ENCODE results near the gene NBEA.
"Not testable (repeated sequence)": the region's sequence is repeated elsewhere in the genome, so short reads cannot be mapped to it uniquely, and the experiment has no call there.

The NBEA gene

DNA sequence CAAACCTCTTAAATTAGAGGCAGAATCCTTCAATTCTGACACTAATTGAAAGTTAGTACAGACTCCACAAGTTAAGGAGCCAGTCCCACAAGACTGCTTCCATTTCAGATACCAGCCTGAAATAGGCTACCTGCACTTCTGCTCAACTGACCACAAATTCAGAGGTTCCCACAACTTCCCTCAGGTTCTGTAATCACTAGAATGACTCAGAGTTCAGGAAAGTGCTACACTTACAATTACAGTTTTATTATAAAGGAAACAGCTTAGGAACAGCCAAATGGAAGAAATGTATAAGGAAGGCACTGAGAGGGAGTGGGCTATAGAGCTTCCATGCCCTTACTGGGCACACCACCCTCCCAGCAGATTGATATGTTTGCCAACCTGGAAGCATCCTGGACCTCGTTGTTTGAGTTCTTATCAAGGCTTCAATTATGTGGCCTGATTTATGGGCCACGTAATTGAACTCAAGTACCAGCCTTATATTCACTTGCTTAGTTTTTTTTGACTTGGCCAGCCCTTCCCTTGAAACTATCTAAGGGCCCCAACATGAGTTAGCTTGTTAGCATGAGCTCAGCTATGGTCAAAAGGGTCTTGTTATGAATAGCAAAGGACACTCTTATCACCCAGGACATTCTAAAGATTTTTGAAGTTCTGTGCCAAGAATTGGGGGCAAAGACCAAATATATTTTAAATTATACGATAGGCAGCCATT is 25.9 kb downstream of the NBEA start:
- DNase-seq = no peak

DNA sequence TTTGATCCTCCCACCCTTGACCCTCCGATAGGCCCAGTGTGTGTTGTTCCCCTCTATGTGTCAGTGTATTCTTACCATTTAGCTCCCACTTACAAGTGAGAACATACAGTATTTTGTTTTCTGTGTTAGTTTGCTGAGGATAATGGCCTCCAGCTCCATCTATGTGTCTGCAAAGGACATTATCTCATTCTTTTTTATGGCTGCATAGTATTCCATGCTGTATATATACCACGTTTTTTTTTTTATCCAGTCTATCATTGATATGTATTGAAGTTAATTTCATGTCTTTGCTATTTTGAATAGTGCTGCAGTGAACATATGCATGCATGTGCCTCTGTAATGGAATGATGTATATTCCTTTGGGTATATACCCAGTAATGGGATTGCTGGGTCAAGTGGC is 27.5 kb downstream of the NBEA start:
- not testable (repeated sequence) for DNase-seq

- no peak for DNase-seq
Measured at GRCh38 chr13:34970961-34971360, 28.9 kb downstream of the NBEA start.

DNA sequence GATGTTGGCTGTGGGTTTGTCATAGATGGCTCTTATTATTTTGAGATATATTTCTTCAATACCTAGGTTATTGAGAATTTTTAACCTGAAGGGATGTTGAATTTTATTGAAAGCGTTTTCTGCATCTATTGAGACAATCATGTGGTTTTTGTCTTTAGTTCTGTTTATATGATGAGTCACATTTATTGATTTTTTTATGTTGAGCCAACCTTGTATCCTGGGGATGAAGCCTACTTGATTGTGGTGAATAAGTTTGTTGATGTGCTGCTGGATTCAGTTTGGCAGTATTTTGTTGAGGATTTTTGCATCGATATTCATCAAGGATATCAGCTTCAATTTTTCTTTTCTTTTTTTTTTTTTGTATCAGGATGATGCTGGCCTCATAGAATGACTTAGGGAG is 29.4 kb downstream of the NBEA start:
- DNase-seq = no peak

DNA sequence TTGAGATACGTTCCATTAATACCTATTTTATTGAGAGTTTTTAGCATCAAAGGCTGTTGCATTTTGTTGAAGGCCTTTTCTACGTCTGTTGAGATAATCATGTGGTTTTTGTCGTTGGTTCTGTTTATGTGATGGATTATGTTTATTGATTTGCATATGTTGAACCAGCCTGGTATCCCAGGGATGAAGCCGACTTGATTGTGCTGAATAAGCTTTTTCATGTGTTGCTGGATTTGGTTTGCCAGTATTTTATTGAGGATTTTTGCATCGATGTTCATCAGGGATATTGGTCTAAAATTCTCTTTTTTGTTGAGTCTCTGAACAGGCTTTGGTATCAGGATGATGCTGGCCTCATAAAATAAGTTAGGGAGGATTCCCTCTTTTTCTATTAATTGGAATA is 43.1 kb downstream of the NBEA start:
- not testable (repeated sequence) for DNase-seq

DNA sequence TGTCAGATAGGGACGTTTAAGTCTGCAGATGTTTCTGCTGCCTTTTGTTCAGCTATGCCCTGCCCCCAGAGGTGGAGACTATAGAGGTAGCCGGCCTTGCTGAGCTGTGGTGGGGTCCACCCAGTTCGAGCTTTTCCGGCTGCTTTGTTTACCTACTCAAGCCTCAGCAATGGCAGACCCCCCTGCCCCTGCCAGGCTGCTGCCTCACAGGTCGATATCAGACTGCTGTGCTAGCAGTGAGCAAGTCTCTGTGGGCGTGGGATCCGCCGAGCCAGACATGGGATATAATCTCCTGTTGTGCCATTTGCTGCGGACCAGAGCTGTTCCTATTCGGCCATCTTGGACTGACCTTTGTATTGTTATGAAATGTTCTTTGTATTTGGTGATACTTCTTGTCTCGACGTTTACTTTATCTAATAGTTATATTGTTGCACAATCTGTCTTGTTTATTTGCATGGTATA is 46.3 kb downstream of the NBEA start:
- DNase-seq = no peak

GRCh38 chr13:34990399-34991214 is 48.5 kb downstream of the NBEA start:
- no peak for DNase-seq

DNA sequence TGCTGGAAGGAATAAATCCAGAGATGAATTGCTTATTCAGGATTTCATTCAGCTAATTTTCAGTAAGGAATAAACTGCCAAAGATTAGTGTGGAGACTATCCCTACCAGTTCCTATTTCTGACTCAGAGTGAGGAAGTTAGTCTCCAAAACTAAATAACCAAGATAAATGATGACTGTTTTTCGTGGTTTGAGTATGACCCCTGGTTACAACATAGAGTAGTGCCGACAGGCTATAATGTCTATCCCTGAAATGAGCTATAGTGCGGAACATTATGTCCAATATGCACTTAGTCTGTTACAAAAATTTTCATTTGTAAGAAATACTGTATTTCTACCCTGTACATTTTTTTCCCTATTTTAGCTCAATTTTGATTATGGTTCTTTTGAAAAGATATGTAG is 51.4 kb downstream of the NBEA start:
- DNase-seq = no peak

DNA sequence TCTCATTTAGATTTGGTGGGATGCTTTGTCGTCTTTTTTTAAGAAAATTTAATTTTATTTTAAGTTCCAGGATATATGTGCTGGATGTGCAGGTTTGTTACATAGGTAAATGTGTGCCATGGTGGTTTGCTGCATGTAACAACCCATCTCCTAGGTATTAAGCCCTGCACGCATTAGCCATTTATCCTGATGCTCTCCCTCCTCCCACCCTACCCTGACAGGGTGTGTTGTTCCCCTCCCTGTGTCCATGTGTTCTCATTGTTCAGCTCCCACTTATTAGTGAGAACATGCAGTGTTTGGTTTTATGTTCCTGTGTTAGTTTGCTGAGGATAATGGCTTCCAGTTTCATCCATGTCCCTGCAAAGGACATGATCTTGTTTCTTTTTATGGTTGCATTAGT is 61.7 kb downstream of the NBEA start:
- DNase-seq = not testable (repeated sequence)

- DNase-seq = no peak
Measured at GRCh38 chr13:35005051-35005450, 63.0 kb downstream of the NBEA start.

DNA sequence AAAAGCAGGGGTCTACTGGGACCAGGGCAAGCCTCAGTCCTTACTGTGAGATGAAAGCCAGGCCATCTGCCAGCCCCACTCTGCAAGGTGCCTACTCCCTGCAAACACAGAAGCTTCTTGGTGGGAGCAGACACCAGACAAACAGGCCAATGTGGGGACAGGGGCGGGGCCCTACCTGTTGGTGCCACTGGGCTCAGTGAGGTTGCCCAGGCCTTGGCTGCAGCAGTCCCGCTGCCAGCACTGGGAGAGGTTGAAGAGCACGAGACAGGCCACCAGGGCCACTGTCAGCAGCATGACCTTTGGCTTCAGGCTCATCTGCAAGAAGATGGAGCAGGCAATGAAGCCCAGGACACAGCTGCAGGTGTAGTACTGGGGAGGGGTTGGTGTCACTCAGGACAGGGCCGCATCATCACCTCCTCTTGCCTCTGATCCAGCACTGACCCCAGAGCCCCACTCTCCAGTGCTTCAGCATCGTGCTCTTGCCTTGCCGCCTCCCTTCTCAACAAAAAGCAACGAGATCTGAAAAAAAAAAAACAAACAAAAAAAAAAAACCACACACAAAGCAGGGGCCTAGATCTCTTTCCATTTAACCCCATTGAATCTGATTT is 72.6 kb downstream of the NBEA start:
- DNase-seq = no peak

DNA sequence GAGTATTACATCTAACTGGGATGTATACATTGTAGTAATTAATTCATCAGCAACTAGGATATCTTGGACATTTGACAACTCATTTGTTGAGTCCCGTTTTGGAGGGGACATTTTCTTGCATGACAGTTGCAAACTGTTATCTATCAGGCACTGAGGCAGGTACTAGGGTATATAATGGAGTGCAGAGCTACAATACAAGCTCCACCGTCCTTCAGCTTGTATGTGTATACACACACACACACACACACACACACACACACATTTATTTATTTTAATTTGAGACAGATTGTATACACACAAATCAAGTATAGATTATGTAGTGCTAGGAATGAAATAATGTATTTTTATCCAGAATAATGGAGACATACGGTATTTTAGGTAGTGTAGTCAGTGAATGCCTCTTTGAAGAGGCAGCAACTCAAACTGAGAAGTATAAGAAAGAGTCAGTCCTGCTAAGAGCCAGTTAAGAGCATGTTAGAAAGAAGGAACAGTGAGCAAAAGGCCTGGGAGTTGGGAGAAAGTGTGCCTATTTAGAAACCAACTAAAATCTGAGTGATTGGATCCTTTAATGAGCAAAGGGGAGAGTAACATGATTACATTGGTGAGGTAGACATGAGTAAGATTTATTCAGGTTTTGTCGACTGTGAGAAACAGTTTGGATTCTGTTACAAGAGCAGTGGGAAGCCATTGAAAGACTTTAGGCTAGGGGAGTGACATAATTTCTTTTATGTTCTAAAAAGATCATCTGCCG is 74.5 kb downstream of the NBEA start:
- no peak for DNase-seq

GRCh38 chr13:35025314-35025713 is 83.2 kb downstream of the NBEA start:
- no peak for DNase-seq

GRCh38 chr13:35028338-35028867 is 86.3 kb downstream of the NBEA start:
- DNase-seq = no peak

GRCh38 chr13:35039012-35039411 is 96.9 kb downstream of the NBEA start:
- DNase-seq = no peak

DNA sequence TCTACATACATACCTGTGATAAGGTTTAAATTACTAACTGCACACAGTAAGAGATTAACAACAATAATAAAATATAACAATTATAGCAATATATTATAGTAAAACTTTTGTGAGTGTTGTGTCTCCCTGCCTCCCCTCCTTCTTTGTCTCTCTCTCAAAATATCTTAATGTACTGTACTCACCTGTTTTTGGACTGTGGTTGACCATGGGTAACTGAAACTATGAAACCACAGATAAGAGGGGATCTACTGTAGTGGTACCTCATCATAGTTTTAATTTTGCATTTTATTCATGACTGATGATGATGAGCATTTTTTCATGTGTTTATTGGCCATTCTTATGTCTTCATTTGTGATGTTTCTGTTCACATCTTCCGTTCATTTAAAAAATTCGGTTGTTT is 104.5 kb downstream of the NBEA start:
- no peak for DNase-seq

DNA sequence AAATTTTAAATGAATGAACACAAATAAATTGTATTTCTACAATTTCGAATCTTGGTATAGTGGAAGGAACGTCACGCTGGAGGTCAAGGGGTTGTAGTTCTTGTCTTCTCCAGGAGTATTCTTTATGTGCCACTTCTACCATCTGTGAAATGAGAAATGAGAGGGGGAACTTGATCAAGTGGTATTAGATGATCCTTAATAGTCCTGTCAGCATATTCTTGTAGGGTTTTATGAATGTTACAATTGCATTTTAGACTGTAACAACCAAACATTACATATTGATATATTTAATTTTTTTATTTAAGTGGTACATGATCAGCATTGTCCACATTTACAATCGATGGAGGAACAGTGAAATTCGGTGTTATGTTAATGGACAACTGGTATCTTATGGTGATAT is 113.6 kb downstream of the NBEA start:
- no peak for DNase-seq

- DNase-seq = no peak
Measured at GRCh38 chr13:35057858-35058257, 115.8 kb downstream of the NBEA start.

DNA sequence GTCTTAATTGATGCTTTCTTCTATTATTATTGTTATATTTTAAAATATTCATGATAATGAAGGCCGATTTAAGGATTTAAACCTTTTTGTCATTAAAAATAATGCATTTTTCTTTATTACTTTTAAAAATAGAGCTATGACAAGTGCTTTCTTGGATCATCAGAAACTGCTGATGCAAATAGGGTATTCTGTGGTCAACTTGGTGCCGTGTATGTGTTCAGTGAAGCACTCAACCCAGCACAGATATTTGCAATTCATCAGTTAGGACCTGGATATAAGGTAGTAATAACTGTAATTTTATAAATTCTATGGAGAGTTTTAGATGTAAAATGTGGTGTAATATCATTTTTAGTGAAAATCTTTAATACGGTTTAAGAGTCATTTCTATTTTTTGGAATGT is 116.5 kb downstream of the NBEA start:
- not testable (repeated sequence) for DNase-seq

DNA sequence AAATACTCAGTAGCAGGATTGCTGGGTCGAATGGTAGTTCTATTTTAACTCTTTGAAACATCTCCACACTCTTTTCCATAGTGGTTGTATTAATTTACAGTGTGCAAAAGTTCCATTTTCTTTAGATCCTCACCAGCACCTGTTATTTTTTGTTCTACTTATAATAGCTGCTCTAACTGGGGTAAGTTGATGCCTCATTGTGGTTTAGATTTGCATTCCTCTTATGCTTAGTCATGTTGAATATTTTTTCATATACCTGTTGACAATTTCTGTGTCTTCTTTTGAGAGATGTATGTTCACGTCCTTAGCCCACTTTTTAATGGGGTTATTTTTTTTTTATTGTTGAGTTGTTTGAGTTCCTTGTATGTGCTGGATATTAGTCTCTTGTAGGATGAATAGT is 144.6 kb downstream of the NBEA start:
- no peak for DNase-seq

- DNase-seq = no peak
Measured at GRCh38 chr13:35092251-35092650, 150.2 kb downstream of the NBEA start.

- DNase-seq = no peak
Measured at GRCh38 chr13:35092751-35093150, 150.7 kb downstream of the NBEA start.

- no peak for DNase-seq
Measured at GRCh38 chr13:35093356-35093755, 151.3 kb downstream of the NBEA start.

All from activated gamma-delta T cell treated with Interleukin-2 at 50 U/mL for 16 hours (primary cell).